ENCODE data around the gene GPHN.
"Not testable (repeated sequence)": the region's sequence is repeated elsewhere in the genome, so short reads cannot be mapped to it uniquely, and the experiment has no call there.

Gene GPHN

GRCh38 chr14:66545751-66546150, 37.8 kb downstream of the GPHN start:
- H3K36me3 ChIP-seq (ENCODE audit: insufficient read depth, low read depth, low read length); H3K27ac ChIP-seq (ENCODE audit: low read length); H3K27me3 ChIP-seq (ENCODE audit: insufficient read depth, low read length); H3K9ac ChIP-seq (ENCODE audit: low read depth, low read length); H3K4me3 ChIP-seq (ENCODE audit: low read length); H3K9me3 ChIP-seq (ENCODE audit: insufficient read depth, low read depth, low read length); H3K4me1 ChIP-seq (ENCODE audit: insufficient read depth, low read length): not testable (repeated sequence)

GRCh38 chr14:66563731-66564130, 55.8 kb downstream of the GPHN start:
- H3K36me3 ChIP-seq (ENCODE audit: insufficient read depth, low read depth, low read length) = no peaks in the 10 kb centered on the region
- H3K27ac ChIP-seq (ENCODE audit: low read length) = no peak overlapping the region
- peak overlapping the region; percentile 16; the same call in 1 of the 2 replicates for H3K9ac ChIP-seq (ENCODE audit: low read depth, low read length)

DNA sequence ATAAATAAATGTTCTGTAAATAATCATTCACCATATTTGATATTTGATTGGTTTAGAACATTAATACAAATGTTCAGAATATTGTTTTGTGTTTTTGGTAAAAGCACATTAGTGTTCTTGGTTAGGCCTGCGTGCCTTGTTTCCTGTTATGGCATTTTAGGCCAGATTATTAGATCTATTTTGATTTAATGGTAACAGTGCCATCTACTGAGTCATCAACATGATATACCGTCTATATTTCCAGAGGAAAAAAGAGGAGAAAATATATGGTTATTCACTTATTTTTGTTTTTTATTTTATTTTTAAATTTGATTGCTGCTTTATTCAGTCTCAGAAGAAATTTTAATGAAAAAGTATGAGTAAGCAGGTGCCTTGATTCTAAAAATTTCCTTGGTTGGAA, 60.3 kb downstream of the GPHN start:
- H3K9me3 ChIP-seq (ENCODE audit: insufficient read depth, low read depth, low read length) = no peaks in the 10 kb centered on the region
- H3K9ac ChIP-seq (ENCODE audit: low read depth, low read length) = no peak overlapping the region
- H3K27ac ChIP-seq (ENCODE audit: low read length) = no peak overlapping the region
- peaks cover 8% of the 10 kb centered on the region; the same call in 1 of the 2 replicates for H3K4me1 ChIP-seq (ENCODE audit: insufficient read depth, low read length)
- no peak overlapping the region for H3K4me3 ChIP-seq (ENCODE audit: low read length)
- no peaks in the 10 kb centered on the region for H3K36me3 ChIP-seq (ENCODE audit: insufficient read depth, low read depth, low read length)
- H3K27me3 ChIP-seq (ENCODE audit: insufficient read depth, low read length) = no peaks in the 10 kb centered on the region

More at GRCh38 chr14:66563731-66564130, 55.8 kb downstream of the GPHN start:
- Histone ChIP-seq H3K4me1 (ENCODE audit: insufficient read depth, low read length) (peaks cover 10% of the 10 kb centered on the region; the same call in 1 of the 2 replicates), H3K9me3 (ENCODE audit: insufficient read depth, low read depth, low read length) (no peaks in the 10 kb centered on the region), H3K27me3 (ENCODE audit: insufficient read depth, low read length) (no peaks in the 10 kb centered on the region), H3K4me3 (ENCODE audit: low read length) (peak overlapping the region; percentile 40; the same call in 1 of the 2 replicates)

- Histone ChIP-seq H3K27me3 (ENCODE audit: insufficient read depth, low read length) (no peaks in the 10 kb centered on the region), H3K9ac (ENCODE audit: low read depth, low read length) (no peak overlapping the region), H3K27ac (ENCODE audit: low read length) (no peak overlapping the region), H3K9me3 (ENCODE audit: insufficient read depth, low read depth, low read length) (peaks cover 7% of the 10 kb centered on the region), H3K36me3 (ENCODE audit: insufficient read depth, low read depth, low read length) (no peaks in the 10 kb centered on the region), H3K4me1 (ENCODE audit: insufficient read depth, low read length) (no peaks in the 10 kb centered on the region), H3K4me3 (ENCODE audit: low read length) (no peak overlapping the region)
Measured at GRCh38 chr14:66572826-66573225, 64.9 kb downstream of the GPHN start.

- H3K4me3 ChIP-seq (ENCODE audit: low read length) = no peak overlapping the region
- H3K27ac ChIP-seq (ENCODE audit: low read length) = no peak overlapping the region
- H3K36me3 ChIP-seq (ENCODE audit: insufficient read depth, low read depth, low read length) = no peaks in the 10 kb centered on the region
- H3K9me3 ChIP-seq (ENCODE audit: insufficient read depth, low read depth, low read length) = peaks cover 22% of the 10 kb centered on the region
- no peaks in the 10 kb centered on the region for H3K4me1 ChIP-seq (ENCODE audit: insufficient read depth, low read length)
- H3K27me3 ChIP-seq (ENCODE audit: insufficient read depth, low read length) = no peaks in the 10 kb centered on the region
- H3K9ac ChIP-seq (ENCODE audit: low read depth, low read length) = no peak overlapping the region
Measured at GRCh38 chr14:66575014-66575413, 67.1 kb downstream of the GPHN start.

DNA sequence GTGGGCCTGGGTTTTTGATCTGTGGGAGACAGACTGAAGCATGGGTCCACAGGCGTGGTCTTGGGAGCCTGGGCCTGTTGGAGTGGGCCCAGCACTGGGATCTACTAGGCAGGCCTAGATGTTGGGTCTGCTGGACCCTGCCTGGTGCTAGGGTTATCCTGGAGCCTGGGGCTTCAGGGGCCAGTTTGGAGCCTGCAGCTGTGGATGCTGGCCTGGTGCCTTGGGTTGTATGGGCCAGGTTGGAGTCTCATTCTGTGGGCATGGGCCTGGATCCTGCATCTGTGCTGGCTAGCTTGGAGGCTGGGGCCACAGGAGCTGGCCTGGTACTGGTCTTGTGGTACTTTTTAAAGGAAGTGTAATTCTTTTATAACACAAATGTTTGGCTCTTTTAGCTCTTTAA, 68.0 kb downstream of the GPHN start:
- no peaks in the 10 kb centered on the region for H3K36me3 ChIP-seq (ENCODE audit: insufficient read depth, low read depth, low read length)
- peaks cover 22% of the 10 kb centered on the region for H3K9me3 ChIP-seq (ENCODE audit: insufficient read depth, low read depth, low read length)
- H3K9ac ChIP-seq (ENCODE audit: low read depth, low read length) = no peak overlapping the region
- H3K4me3 ChIP-seq (ENCODE audit: low read length) = no peak overlapping the region
- no peak overlapping the region for H3K27ac ChIP-seq (ENCODE audit: low read length)
- no peaks in the 10 kb centered on the region for H3K27me3 ChIP-seq (ENCODE audit: insufficient read depth, low read length)
- H3K4me1 ChIP-seq (ENCODE audit: insufficient read depth, low read length) = no peaks in the 10 kb centered on the region

GRCh38 chr14:66587753-66588152, 79.8 kb downstream of the GPHN start:
- not testable (repeated sequence) for H3K36me3 ChIP-seq (ENCODE audit: insufficient read depth, low read depth, low read length); H3K27ac ChIP-seq (ENCODE audit: low read length); H3K4me1 ChIP-seq (ENCODE audit: insufficient read depth, low read length); H3K9me3 ChIP-seq (ENCODE audit: insufficient read depth, low read depth, low read length); H3K9ac ChIP-seq (ENCODE audit: low read depth, low read length); H3K27me3 ChIP-seq (ENCODE audit: insufficient read depth, low read length); H3K4me3 ChIP-seq (ENCODE audit: low read length)

DNA sequence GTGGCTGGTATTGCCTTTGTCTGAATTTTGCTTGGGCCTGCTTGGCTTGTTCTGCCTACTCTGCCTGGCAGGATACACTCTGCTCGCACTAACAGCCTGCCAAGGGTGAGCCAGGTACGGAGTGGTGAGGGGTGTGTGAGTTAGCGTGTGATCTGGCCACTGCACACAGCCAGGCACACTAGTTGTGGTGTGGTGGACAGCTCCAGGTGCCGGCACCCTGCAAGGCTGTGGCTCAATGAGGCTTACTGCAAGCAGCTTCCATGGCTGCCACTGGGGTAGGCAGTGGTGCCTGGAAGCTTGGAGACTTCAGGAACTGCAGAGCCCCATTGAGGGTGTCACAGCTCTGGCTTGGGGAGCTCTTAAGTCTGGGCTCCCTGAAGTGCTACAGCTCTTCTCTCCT, 87.4 kb downstream of the GPHN start:
- H3K36me3 ChIP-seq (ENCODE audit: insufficient read depth, low read depth, low read length) = no peaks in the 10 kb centered on the region
- no peak overlapping the region for H3K9ac ChIP-seq (ENCODE audit: low read depth, low read length)
- no peak overlapping the region for H3K4me3 ChIP-seq (ENCODE audit: low read length)
- H3K9me3 ChIP-seq (ENCODE audit: insufficient read depth, low read depth, low read length) = peaks cover 4% of the 10 kb centered on the region; the same call in 1 of the 2 replicates
- no peaks in the 10 kb centered on the region for H3K4me1 ChIP-seq (ENCODE audit: insufficient read depth, low read length)
- H3K27me3 ChIP-seq (ENCODE audit: insufficient read depth, low read length) = no peaks in the 10 kb centered on the region
- H3K27ac ChIP-seq (ENCODE audit: low read length) = no peak overlapping the region

DNA sequence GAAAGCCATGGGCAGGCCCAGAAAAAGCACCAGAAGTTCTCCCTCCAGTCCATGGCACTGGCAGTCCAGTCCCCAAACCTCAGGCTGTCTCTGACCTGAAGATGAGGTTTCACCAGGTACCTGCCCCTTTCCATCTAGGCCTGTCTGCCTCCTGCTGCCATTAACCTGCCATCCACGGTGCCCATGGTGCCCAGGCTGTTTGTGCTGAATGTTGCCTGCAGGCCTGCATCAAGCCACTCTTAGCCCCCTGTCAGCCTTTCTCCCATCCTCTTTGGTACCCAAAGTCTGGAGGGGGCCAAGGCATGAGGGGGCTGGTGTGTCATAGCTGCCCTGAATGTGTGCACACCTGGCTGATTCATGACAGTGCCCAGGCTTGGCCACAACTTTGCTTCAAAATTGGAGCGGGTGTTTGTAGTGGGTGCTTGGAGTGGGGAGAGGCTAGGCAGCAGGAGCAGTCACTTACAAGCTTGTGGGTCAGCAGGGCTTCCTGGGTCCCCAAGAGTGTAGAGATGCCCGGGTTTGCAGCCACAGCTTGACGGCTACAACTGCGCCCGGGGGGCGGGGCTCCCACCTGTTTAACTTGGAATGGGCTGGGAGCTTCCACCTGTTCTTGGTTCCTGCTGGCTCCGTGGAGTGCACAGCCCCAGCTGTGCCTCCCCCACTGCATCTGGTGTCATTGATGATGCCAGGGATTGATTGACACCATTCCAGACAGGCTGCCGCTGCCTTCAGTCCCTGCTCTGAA, 88.5 kb downstream of the GPHN start:
- no peaks in the 10 kb centered on the region for H3K4me1 ChIP-seq (ENCODE audit: insufficient read depth, low read length)
- no peaks in the 10 kb centered on the region for H3K9me3 ChIP-seq (ENCODE audit: insufficient read depth, low read depth, low read length)
- no peak overlapping the region for H3K4me3 ChIP-seq (ENCODE audit: low read length)
- H3K27me3 ChIP-seq (ENCODE audit: insufficient read depth, low read length) = no peaks in the 10 kb centered on the region
- H3K36me3 ChIP-seq (ENCODE audit: insufficient read depth, low read depth, low read length) = no peaks in the 10 kb centered on the region
- H3K27ac ChIP-seq (ENCODE audit: low read length) = no peak overlapping the region
- H3K9ac ChIP-seq (ENCODE audit: low read depth, low read length) = no peak overlapping the region

DNA sequence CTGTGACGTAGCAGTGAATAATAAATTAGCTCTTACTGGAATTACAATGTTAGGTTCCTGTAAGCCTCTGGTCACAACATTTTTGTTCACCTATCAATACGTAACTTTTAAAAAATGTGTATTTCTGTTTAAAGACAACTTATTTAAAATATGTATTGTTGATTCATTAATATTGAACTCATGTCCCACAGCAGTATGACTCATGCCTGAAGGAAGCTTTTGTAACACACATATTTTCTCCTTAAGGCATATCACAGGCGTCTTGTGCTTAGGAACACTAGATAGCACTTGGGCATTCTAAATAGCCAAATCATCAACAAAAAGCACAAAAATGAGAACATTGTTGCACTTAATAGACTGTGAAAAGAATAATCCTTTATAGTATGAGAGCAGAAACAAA, 92.5 kb downstream of the GPHN start:
- Histone ChIP-seq H3K27ac (ENCODE audit: low read length) (no peak overlapping the region), H3K27me3 (ENCODE audit: insufficient read depth, low read length) (no peaks in the 10 kb centered on the region), H3K9me3 (ENCODE audit: insufficient read depth, low read depth, low read length) (no peaks in the 10 kb centered on the region), H3K36me3 (ENCODE audit: insufficient read depth, low read depth, low read length) (no peaks in the 10 kb centered on the region), H3K4me1 (ENCODE audit: insufficient read depth, low read length) (no peaks in the 10 kb centered on the region), H3K9ac (ENCODE audit: low read depth, low read length) (no peak overlapping the region), H3K4me3 (ENCODE audit: low read length) (no peak overlapping the region)

DNA sequence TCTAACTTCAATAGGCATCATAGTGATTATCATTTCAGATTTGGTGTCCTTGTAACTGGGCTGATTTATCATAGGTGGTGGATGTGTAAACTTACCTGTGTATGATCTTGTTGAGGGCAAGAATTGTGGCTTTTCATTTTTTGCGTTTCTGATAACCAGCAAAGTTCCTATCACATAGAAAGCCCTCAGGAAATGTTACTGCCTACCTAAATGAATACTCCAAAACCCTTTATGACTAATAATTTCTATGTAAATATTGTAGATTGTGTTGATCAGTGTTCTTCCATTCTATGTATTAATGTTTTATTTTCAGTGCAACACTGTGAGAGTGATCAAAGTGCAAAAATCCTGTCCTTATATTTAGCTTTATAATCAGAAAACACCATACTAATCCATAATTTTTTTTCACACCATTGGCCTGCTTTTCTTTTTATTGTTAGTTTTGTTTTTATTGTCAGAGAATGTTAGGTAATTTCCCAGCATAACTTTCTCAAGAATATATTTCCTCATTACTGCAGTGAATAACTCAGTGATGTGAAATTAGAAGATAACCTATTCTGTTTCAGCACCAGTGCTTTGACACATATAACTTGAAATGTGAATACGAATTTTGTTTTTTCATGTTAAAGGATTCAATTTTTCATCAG, 94.1 kb downstream of the GPHN start:
- H3K27ac ChIP-seq (ENCODE audit: low read length) = no peak overlapping the region
- no peaks in the 10 kb centered on the region for H3K36me3 ChIP-seq (ENCODE audit: insufficient read depth, low read depth, low read length)
- no peaks in the 10 kb centered on the region for H3K9me3 ChIP-seq (ENCODE audit: insufficient read depth, low read depth, low read length)
- H3K4me3 ChIP-seq (ENCODE audit: low read length) = no peak overlapping the region
- no peak overlapping the region for H3K9ac ChIP-seq (ENCODE audit: low read depth, low read length)
- H3K27me3 ChIP-seq (ENCODE audit: insufficient read depth, low read length) = no peaks in the 10 kb centered on the region
- H3K4me1 ChIP-seq (ENCODE audit: insufficient read depth, low read length) = no peaks in the 10 kb centered on the region

GRCh38 chr14:66603945-66604344, 96.0 kb downstream of the GPHN start:
- Histone ChIP-seq H3K27me3 (ENCODE audit: insufficient read depth, low read length) (no peaks in the 10 kb centered on the region), H3K4me1 (ENCODE audit: insufficient read depth, low read length) (no peaks in the 10 kb centered on the region), H3K4me3 (ENCODE audit: low read length) (no peak overlapping the region), H3K36me3 (ENCODE audit: insufficient read depth, low read depth, low read length) (no peaks in the 10 kb centered on the region), H3K9ac (ENCODE audit: low read depth, low read length) (no peak overlapping the region), H3K9me3 (ENCODE audit: insufficient read depth, low read depth, low read length) (no peaks in the 10 kb centered on the region), H3K27ac (ENCODE audit: low read length) (no peak overlapping the region)
